A673 (cell line): Measurements from ENCODE around the gene MAP3K6. TPM values are rescaled to one million over a fixed set of nuclear protein-coding genes. Genes with fewer than 3 reads are reported as not detected.

ENCODE experiments used
- BruUV-seq: library from RNA; stranded (reverse); fragments of 400-500 nt; replicated peaks from 2 replicates; lab custom pipeline; 2021; lab: Mats Ljungman, UMichigan
- CTCF ChIA-PET: fragments of 300-600 bp; sonication (Branson Sonifier 250); formaldehyde crosslinking; loops from one replicate; lab custom pipeline; 2022; ENCODE audit warnings: antibody characterized with exemption; lab: Charles Lee
- POLR2A ChIA-PET: fragments of 300-600 bp; sonication (Branson Sonifier 250); formaldehyde crosslinking; loops from one replicate; lab custom pipeline; 2022; ENCODE audit warnings: antibody characterized with exemption; ENCODE audit not compliant: low non-redundant PET; lab: Charles Lee
- DNase-seq: peaks from one replicate; pipeline ENCODE4 v3.0.0-alpha.2; 2015; ENCODE audit warnings: low spot score
- H3K27ac ChIP-seq: fragments of 200-600 bp; sonication (generic); 2 replicates; pipeline ENCODE4 v1.5.1; 2016; ENCODE audit warnings: mixed run types, low read depth, mild to moderate bottlenecking, mixed read lengths, antibody characterized with exemption, low read length; ENCODE audit not compliant: poor library complexity, severe bottlenecking
- H3K27me3 ChIP-seq: fragments of 200-600 bp; sonication (generic); replicated peaks from 2 replicates; pipeline ENCODE4 v1.6.1; 2017; ENCODE audit warnings: mixed run types, low read depth, mild to moderate bottlenecking, mixed read lengths, antibody characterized with exemption, low read length; ENCODE audit not compliant: insufficient read depth, poor library complexity
- H3K36me3 ChIP-seq: fragments of 200-600 bp; sonication (generic); 2 replicates; pipeline ENCODE4 v1.6.1; 2016; ENCODE audit warnings: mixed run types, mild to moderate bottlenecking, mixed read lengths, antibody characterized with exemption, low read length; ENCODE audit not compliant: insufficient read depth, poor library complexity, severe bottlenecking
- H3K4me1 ChIP-seq: fragments of 200-600 bp; sonication (generic); 2 replicates; pipeline ENCODE4 v1.6.1; 2017; ENCODE audit warnings: mixed run types, mild to moderate bottlenecking, mixed read lengths, antibody characterized with exemption, low read length; ENCODE audit not compliant: insufficient read depth, poor library complexity, severe bottlenecking
- H3K4me3 ChIP-seq: fragments of 200-600 bp; sonication (generic); 2 replicates; pipeline ENCODE4 v1.5.1; 2016; ENCODE audit warnings: low read depth, mixed run types, mild to moderate bottlenecking, mixed read lengths, low read length; ENCODE audit not compliant: poor library complexity, severe bottlenecking
- H3K9me3 ChIP-seq: fragments of 200-600 bp; sonication (generic); 2 replicates; pipeline ENCODE4 v1.6.1; 2016; ENCODE audit warnings: mixed run types, low read depth, mild to moderate bottlenecking, mixed read lengths, antibody characterized with exemption, low read length; ENCODE audit not compliant: poor library complexity, severe bottlenecking
- CTCF ChIP-seq: fragments of 300-800, 200-600 bp; sonication (generic); conservative IDR thresholded peaks from 2 replicates; pipeline ENCODE4 v1.5.1; 2017; ENCODE audit warnings: low read depth, mild to moderate bottlenecking, antibody characterized with exemption, low read length, moderate library complexity, mixed read lengths
- EZH2 ChIP-seq: fragments of 200-600 bp; sonication (generic); IDR thresholded peaks from 2 replicates; pipeline ENCODE4 v1.6.1; 2017; ENCODE audit warnings: borderline replicate concordance, low read depth, mild to moderate bottlenecking, mixed read lengths, antibody characterized with exemption, low read length; ENCODE audit not compliant: poor library complexity, severe bottlenecking
- intact Hi-C: fragments of 100-400 bp; cut with micrococcal nuclease; formaldehyde crosslinking; loops from one replicate; pipeline ENCODE4 v1.10.0; 2022; ENCODE audit not compliant: unreplicated experiment
- total RNA-seq: library from RNA; stranded (reverse); gene quantifications from 2 replicates; pipeline ENCODE4 v1.2.3, GENCODE V29; 2021

The MAP3K6 gene
- total RNA-seq, 1 experiment from 2014 or later: 2.4 TPM

GRCh38 chr1:27412502-27412901 is 45.7 kb upstream of the MAP3K6 start:
- TF ChIP-seq EZH2: no peak
- no peak for TF ChIP-seq CTCF
- Histone ChIP-seq H3K9me3 (no peaks in the 10 kb centered on the region), H3K4me3 (no peak overlapping the region), H3K4me1 (no peaks in the 10 kb centered on the region), H3K36me3 (peaks cover 90% of the 10 kb centered on the region), H3K27me3 (no peaks in the 10 kb centered on the region), H3K27ac (no peak overlapping the region)
- no TSS peak for BruUV-seq
- no peak for DNase-seq
- POLR2A ChIA-PET: no interaction called here
- intact Hi-C loops: no loop called here
- CTCF ChIA-PET: interaction anchor here (0.5 kb wide), 1 partner anchor 16 kb away, joined by 5 read pairs; no protein-coding TSS in a partner anchor

GRCh38 chr1:27410709-27411108 is 43.9 kb upstream of the MAP3K6 start:
- Histone ChIP-seq H3K9me3 (no peaks in the 10 kb centered on the region), H3K4me3 (no peak overlapping the region), H3K27ac (no peak overlapping the region), H3K4me1 (no peaks in the 10 kb centered on the region), H3K27me3 (no peaks in the 10 kb centered on the region), H3K36me3 (peaks cover 77% of the 10 kb centered on the region)
- intact Hi-C loops: no loop called here
- no peak for TF ChIP-seq CTCF
- TF ChIP-seq EZH2: no peak
- no TSS peak for BruUV-seq
- ChIA-PET CTCF (no interaction called here), POLR2A (no interaction called here)
- no peak for DNase-seq

GRCh38 chr1:27409669-27410068 is 42.9 kb upstream of the MAP3K6 start:
- Histone ChIP-seq H3K4me3 (no peak overlapping the region), H3K9me3 (no peaks in the 10 kb centered on the region), H3K27me3 (no peaks in the 10 kb centered on the region), H3K27ac (no peak overlapping the region), H3K4me1 (no peaks in the 10 kb centered on the region), H3K36me3 (peaks cover 67% of the 10 kb centered on the region)
- BruUV-seq: no TSS peak
- no peak for DNase-seq
- CTCF ChIA-PET: no interaction called here
- TF ChIP-seq EZH2 (no peak), CTCF (no peak)
- intact Hi-C loops: no loop called here
- POLR2A ChIA-PET: no interaction called here
